GM13977 (cell line): Measurements from ENCODE around the gene PREP.

Experiments used
- DNase-seq: peaks from one replicate; pipeline ENCODE4 v3.0.0; 2012; ENCODE audit warnings: low spot score
- in situ Hi-C: fragments of 300-500 bp; cut with MboI; formaldehyde crosslinking; loops from one replicate; pipeline ENCODE4 v1.12.0; 2022; ENCODE audit warnings: low sequenced_read_pairs, low pct_unique_long_range_greater_than_20kb, mixed read lengths, inconsistent platforms; ENCODE audit not compliant: unreplicated experiment
- TF ChIP-seq, protein P1 (sequence below): IDR thresholded peaks from 2 replicates; pipeline ENCODE4 v1.5.1; 2012; ENCODE audit warnings: mild to moderate bottlenecking, control low read depth; ENCODE audit not compliant: insufficient read depth; ENCODE audit errors: extremely low read depth, missing control alignments

PREP gene

GRCh38 chr6:105258816-105259215, 144.1 kb downstream of the PREP start:
- in situ Hi-C loops = no loop called here
- DNase-seq = no peak

GRCh38 chr6:105257340-105257739, 145.5 kb downstream of the PREP start:
- no peak for DNase-seq
- TF ChIP-seq, protein P1, sequence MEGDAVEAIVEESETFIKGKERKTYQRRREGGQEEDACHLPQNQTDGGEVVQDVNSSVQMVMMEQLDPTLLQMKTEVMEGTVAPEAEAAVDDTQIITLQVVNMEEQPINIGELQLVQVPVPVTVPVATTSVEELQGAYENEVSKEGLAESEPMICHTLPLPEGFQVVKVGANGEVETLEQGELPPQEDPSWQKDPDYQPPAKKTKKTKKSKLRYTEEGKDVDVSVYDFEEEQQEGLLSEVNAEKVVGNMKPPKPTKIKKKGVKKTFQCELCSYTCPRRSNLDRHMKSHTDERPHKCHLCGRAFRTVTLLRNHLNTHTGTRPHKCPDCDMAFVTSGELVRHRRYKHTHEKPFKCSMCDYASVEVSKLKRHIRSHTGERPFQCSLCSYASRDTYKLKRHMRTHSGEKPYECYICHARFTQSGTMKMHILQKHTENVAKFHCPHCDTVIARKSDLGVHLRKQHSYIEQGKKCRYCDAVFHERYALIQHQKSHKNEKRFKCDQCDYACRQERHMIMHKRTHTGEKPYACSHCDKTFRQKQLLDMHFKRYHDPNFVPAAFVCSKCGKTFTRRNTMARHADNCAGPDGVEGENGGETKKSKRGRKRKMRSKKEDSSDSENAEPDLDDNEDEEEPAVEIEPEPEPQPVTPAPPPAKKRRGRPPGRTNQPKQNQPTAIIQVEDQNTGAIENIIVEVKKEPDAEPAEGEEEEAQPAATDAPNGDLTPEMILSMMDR = no peak
- in situ Hi-C loops = no loop called here

More at GRCh38 chr6:105258816-105259215, 144.1 kb downstream of the PREP start:
- TF ChIP-seq, protein P1 = no peak

DNA sequence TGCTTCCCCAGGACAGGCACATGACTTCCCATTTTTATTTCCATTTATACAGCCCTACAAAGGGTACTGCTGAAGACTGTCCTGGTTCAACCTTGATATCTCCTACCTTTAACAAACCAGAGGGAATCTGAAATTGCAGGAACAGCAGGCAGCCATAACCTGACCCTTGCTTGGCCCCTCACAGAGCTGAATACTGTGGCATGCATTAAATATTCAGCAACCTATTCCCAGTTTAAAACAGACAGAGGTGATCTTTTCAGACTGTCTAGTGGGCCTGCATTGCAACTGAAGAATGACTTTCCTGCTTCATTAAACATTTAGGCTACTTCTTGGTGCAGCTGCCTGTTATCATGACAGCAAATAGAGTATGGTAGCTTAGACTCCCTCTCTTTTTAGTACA, 146.3 kb downstream of the PREP start:
- TF ChIP-seq, protein P1 = no peak
- no peak for DNase-seq
- in situ Hi-C loops = no loop called here

GRCh38 chr6:105253787-105254186, 149.1 kb downstream of the PREP start:
- in situ Hi-C loops = no loop called here
- DNase-seq = no peak
- TF ChIP-seq, protein P1 = no peak

DNA sequence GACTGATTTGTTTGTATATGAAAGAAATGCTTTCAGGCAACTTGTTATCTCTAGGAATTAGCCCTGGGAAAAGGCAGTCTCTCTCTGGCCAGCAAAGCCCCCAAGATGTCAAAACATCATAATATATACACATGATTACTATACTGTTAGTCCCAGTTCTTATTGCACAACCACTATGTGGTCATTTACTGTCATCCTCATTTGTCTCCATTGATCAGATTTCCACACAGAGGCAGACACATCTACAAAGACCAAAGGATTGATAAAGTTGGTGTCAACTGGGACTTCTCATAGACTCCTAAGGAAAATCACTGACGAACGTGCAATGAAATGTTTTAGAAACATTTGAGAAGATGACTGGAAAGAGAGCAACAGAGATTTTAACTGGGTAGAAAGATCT, 151.2 kb downstream of the PREP start:
- TF ChIP-seq, protein P1 = no peak
- no peak for DNase-seq
- in situ Hi-C loops = no loop called here

GRCh38 chr6:105250533-105250932, 152.3 kb downstream of the PREP start:
- in situ Hi-C loops = no loop called here
- no peak for DNase-seq
- TF ChIP-seq, protein P1 = no peak

DNA sequence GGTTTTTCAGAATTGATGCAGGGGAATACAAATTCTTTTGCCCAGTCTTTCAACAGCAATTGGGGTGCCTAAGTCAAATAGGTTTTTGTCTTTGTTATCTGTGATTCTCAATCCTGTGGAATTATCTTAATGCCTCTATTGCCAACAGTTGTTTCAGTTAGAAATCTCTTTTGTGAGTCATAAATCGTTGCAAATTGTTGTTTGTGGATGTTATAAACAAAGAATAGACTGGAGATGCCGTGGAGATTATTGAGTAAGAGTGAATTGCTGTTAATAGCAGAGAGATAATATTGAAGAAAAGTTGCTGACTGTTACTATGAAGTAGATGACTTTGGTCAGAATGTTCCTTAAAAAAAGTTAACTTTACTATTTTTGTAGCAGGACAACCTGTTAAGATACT, 159.4 kb downstream of the PREP start:
- in situ Hi-C loops = no loop called here
- TF ChIP-seq, protein P1 = no peak
- DNase-seq = no peak
